ENCODE measurements around the gene PAK1. TPM values are rescaled to one million over a fixed set of nuclear protein-coding genes. Genes with fewer than 3 reads are reported as not detected.

Gene PAK1
- total and polyA plus RNA-seq, 9 of the 15 experiments (the other 6 are each of a cell fraction or from before 2014, with no cell fraction given) = 0.52 to 11.7 (median 1.9) TPM

DNA sequence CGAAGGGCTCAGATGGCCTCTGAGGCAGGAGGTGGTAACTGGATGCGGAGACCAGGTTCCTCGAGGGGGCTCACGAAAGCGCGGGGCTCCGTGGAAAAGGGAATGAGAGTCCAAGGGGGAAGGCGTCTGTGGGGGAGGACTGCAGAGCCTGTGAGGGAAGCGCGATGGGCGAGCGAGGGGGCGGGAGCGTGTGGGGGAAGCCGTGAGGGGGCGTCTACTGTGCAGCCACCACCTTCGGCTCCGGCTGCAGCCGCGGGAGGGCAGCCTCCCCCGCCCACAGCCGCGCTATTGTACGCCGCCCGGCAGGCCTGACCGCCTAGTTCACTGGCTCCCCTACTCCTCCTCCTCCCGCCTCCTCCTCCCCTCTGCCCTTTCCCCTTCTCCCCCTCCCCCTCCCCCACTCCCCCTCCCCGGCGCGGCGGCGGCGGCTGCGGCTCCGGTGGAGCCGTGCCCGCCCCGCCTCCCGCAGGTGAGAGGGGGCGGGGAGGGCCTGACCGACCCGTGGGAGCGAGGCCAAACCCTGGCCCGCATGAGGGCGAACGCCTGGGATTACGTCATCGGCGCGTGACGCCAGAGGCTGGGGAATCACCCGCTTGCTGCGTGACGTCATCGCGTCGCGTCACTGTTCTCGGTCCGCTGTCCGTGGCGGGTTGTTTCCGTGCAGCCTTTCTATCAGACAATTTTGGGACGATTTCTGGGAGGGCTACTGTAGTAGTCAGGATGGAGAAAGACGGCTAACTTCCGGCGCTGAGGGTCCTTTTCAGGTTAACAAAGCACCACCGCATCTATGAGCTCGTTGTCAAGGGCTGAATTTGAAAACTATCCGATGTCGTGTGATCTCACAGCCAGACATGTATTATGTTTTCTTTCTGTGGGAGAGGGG, at the start of gene PAK1 (continued):
- TF ChIP-seq, protein P1, sequence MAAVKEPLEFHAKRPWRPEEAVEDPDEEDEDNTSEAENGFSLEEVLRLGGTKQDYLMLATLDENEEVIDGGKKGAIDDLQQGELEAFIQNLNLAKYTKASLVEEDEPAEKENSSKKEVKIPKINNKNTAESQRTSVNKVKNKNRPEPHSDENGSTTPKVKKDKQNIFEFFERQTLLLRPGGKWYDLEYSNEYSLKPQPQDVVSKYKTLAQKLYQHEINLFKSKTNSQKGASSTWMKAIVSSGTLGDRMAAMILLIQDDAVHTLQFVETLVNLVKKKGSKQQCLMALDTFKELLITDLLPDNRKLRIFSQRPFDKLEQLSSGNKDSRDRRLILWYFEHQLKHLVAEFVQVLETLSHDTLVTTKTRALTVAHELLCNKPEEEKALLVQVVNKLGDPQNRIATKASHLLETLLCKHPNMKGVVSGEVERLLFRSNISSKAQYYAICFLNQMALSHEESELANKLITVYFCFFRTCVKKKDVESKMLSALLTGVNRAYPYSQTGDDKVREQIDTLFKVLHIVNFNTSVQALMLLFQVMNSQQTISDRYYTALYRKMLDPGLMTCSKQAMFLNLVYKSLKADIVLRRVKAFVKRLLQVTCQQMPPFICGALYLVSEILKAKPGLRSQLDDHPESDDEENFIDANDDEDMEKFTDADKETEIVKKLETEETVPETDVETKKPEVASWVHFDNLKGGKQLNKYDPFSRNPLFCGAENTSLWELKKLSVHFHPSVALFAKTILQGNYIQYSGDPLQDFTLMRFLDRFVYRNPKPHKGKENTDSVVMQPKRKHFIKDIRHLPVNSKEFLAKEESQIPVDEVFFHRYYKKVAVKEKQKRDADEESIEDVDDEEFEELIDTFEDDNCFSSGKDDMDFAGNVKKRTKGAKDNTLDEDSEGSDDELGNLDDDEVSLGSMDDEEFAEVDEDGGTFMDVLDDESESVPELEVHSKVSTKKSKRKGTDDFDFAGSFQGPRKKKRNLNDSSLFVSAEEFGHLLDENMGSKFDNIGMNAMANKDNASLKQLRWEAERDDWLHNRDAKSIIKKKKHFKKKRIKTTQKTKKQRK (IDR thresholded peaks at IDR 0.05; ENCODE audit: borderline replicate concordance, low read depth, low read length) = no peak
- no peak for TF ChIP-seq STAG1 (CRISPR knock-in tag; IDR thresholded peaks at IDR 0.05; ENCODE audit: borderline replicate concordance)
- TF ChIP-seq, protein P2, sequence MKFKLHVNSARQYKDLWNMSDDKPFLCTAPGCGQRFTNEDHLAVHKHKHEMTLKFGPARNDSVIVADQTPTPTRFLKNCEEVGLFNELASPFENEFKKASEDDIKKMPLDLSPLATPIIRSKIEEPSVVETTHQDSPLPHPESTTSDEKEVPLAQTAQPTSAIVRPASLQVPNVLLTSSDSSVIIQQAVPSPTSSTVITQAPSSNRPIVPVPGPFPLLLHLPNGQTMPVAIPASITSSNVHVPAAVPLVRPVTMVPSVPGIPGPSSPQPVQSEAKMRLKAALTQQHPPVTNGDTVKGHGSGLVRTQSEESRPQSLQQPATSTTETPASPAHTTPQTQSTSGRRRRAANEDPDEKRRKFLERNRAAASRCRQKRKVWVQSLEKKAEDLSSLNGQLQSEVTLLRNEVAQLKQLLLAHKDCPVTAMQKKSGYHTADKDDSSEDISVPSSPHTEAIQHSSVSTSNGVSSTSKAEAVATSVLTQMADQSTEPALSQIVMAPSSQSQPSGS (CRISPR knock-in tag; IDR thresholded peaks at IDR 0.05) = peak; percentile 98
- no peak for TF ChIP-seq HDAC3 (IDR thresholded peaks at IDR 0.05; ENCODE audit: borderline replicate concordance, partially characterized antibody)
- TF ChIP-seq, protein P3, sequence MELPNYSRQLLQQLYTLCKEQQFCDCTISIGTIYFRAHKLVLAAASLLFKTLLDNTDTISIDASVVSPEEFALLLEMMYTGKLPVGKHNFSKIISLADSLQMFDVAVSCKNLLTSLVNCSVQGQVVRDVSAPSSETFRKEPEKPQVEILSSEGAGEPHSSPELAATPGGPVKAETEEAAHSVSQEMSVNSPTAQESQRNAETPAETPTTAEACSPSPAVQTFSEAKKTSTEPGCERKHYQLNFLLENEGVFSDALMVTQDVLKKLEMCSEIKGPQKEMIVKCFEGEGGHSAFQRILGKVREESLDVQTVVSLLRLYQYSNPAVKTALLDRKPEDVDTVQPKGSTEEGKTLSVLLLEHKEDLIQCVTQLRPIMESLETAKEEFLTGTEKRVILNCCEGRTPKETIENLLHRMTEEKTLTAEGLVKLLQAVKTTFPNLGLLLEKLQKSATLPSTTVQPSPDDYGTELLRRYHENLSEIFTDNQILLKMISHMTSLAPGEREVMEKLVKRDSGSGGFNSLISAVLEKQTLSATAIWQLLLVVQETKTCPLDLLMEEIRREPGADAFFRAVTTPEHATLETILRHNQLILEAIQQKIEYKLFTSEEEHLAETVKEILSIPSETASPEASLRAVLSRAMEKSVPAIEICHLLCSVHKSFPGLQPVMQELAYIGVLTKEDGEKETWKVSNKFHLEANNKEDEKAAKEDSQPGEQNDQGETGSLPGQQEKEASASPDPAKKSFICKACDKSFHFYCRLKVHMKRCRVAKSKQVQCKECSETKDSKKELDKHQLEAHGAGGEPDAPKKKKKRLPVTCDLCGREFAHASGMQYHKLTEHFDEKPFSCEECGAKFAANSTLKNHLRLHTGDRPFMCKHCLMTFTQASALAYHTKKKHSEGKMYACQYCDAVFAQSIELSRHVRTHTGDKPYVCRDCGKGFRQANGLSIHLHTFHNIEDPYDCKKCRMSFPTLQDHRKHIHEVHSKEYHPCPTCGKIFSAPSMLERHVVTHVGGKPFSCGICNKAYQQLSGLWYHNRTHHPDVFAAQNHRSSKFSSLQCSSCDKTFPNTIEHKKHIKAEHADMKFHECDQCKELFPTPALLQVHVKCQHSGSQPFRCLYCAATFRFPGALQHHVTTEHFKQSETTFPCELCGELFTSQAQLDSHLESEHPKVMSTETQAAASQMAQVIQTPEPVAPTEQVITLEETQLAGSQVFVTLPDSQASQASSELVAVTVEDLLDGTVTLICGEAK (IDR thresholded peaks at IDR 0.05) = peak; percentile 65
- TF ChIP-seq, protein P3 (CRISPR knock-in tag; IDR thresholded peaks at IDR 0.05) = no peak
- TF ChIP-seq ZNF766 (CRISPR knock-in tag; conservative IDR thresholded peaks at IDR 0.05) = no peak
- TF ChIP-seq ZNF175 (CRISPR knock-in tag; IDR thresholded peaks at IDR 0.05; ENCODE audit: low read depth) = peak; percentile 71; the same call in 1 of the 2 replicates
- TF ChIP-seq, protein P4, sequence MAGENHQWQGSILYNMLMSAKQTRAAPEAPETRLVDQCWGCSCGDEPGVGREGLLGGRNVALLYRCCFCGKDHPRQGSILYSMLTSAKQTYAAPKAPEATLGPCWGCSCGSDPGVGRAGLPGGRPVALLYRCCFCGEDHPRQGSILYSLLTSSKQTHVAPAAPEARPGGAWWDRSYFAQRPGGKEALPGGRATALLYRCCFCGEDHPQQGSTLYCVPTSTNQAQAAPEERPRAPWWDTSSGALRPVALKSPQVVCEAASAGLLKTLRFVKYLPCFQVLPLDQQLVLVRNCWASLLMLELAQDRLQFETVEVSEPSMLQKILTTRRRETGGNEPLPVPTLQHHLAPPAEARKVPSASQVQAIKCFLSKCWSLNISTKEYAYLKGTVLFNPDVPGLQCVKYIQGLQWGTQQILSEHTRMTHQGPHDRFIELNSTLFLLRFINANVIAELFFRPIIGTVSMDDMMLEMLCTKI (IDR thresholded peaks at IDR 0.05; ENCODE audit: partially characterized antibody) = no peak
- no peak for TF ChIP-seq BRD4 (IDR thresholded peaks at IDR 0.05)
- TF ChIP-seq KAT8 (IDR thresholded peaks at IDR 0.05; ENCODE audit: low read depth) = no peak
